SK-N-SH treated with all-trans-retinoic acid at 6 μM for 48 hours (cell line): Measurements from ENCODE around the gene RPS15A.

Experiments
- ATAC-seq: fragments of 200-7000 bp; cut with Tn5 transposase; 3 replicates; pipeline ENCODE4 v1.9.1; 2020; ENCODE audit warnings: mild to moderate bottlenecking, moderate library complexity
- ARNTL ChIP-seq: fragments of 450-650 bp; formaldehyde crosslinking; IDR thresholded peaks from 2 replicates; pipeline ENCODE4 v1.5.0; 2020; ENCODE audit warnings: low read depth, mild to moderate bottlenecking, moderate library complexity, borderline replicate concordance
- BACH2 ChIP-seq: fragments of 250-450 bp; sonication (Bioruptor Pico); IDR thresholded peaks from 2 replicates; pipeline ENCODE4 v1.9.0; 2021; ENCODE audit warnings: mild to moderate bottlenecking, borderline replicate concordance
- CSDC2 ChIP-seq: fragments of 250-450 bp; sonication (Bioruptor Pico); IDR thresholded peaks from 2 replicates; pipeline ENCODE4 v1.5.0; 2020; ENCODE audit warnings: mild to moderate bottlenecking, moderate library complexity
- ESRRG ChIP-seq: fragments of 250-450 bp; sonication (Bioruptor Pico); IDR thresholded peaks from 2 replicates; pipeline ENCODE4 v1.6.1; 2021; ENCODE audit warnings: mild to moderate bottlenecking
- GLIS3 ChIP-seq: fragments of 250-450 bp; sonication (Bioruptor Pico); IDR thresholded peaks from 2 replicates; pipeline ENCODE4 v1.5.0; 2020; ENCODE audit warnings: mild to moderate bottlenecking, moderate library complexity
- ISL1 ChIP-seq: fragments of 250-450 bp; sonication (Bioruptor Pico); IDR thresholded peaks from 2 replicates; pipeline ENCODE4 v2.1.2; 2022; ENCODE audit warnings: mild to moderate bottlenecking, moderate library complexity
- OSR1 ChIP-seq: fragments of 250-450 bp; sonication (Bioruptor Pico); IDR thresholded peaks from 2 replicates; pipeline ENCODE4 v1.8.0; 2022; ENCODE audit warnings: moderate library complexity, mild to moderate bottlenecking, inconsistent platforms
- PPARA ChIP-seq: fragments of 250-450 bp; sonication (Bioruptor Pico); IDR thresholded peaks from 2 replicates; pipeline ENCODE4 v1.5.0; 2020; ENCODE audit warnings: mild to moderate bottlenecking, borderline replicate concordance
- RARB ChIP-seq: fragments of 250-450 bp; sonication (Bioruptor Pico); IDR thresholded peaks from 2 replicates; pipeline ENCODE4 v1.8.0; 2021; ENCODE audit warnings: mild to moderate bottlenecking, moderate library complexity
- SNAI2 ChIP-seq: fragments of 250-450 bp; sonication (Bioruptor Pico); IDR thresholded peaks from 2 replicates; pipeline ENCODE4 v1.5.0; 2020; ENCODE audit warnings: mild to moderate bottlenecking, moderate library complexity
- TCF4 ChIP-seq: fragments of 250-450 bp; sonication (Bioruptor Pico); IDR thresholded peaks from 2 replicates; pipeline ENCODE4 v1.8.0; 2021; ENCODE audit warnings: mild to moderate bottlenecking, moderate library complexity, borderline replicate concordance
- TOX ChIP-seq: fragments of 250-450 bp; sonication (Bioruptor Pico); IDR thresholded peaks from 2 replicates; pipeline ENCODE4 v1.8.0; 2021; ENCODE audit warnings: mild to moderate bottlenecking, moderate library complexity, borderline replicate concordance
- ZFP3 ChIP-seq: fragments of 250-450 bp; sonication (Bioruptor Pico); IDR thresholded peaks from 2 replicates; pipeline ENCODE4 v1.5.0; 2020; ENCODE audit warnings: mild to moderate bottlenecking, moderate library complexity
- ZFP30 ChIP-seq: fragments of 450-650 bp; formaldehyde crosslinking; IDR thresholded peaks from 2 replicates; pipeline ENCODE4 v1.5.0; 2022; ENCODE audit warnings: mild to moderate bottlenecking, moderate library complexity
- TF ChIP-seq, protein P1 (sequence below): fragments of 250-450 bp; sonication (Bioruptor Pico); IDR thresholded peaks from 2 replicates; pipeline ENCODE4 v1.8.0; 2021; ENCODE audit warnings: low read depth, mild to moderate bottlenecking, moderate library complexity, borderline replicate concordance
- TF ChIP-seq, protein P2 (sequence below): fragments of 250-450 bp; sonication (Bioruptor Pico); IDR thresholded peaks from 2 replicates; pipeline ENCODE4 v1.8.0; 2020; ENCODE audit warnings: mild to moderate bottlenecking, moderate library complexity, borderline replicate concordance
- TF ChIP-seq, protein P3 (sequence below): fragments of 250-450 bp; sonication (Bioruptor Pico); IDR thresholded peaks from 2 replicates; pipeline ENCODE4 v1.5.1; 2021; ENCODE audit warnings: mild to moderate bottlenecking, moderate library complexity
- TF ChIP-seq, protein P4 (sequence below): fragments of 250-450 bp; sonication (Bioruptor Pico); IDR thresholded peaks from 2 replicates; pipeline ENCODE4 v1.5.1; 2020; ENCODE audit warnings: low read depth, mild to moderate bottlenecking, moderate library complexity
- TF ChIP-seq, protein P5 (sequence below): fragments of 250-450 bp; sonication (Bioruptor Pico); IDR thresholded peaks from 2 replicates; pipeline ENCODE4 v1.5.0; 2020; ENCODE audit warnings: mild to moderate bottlenecking, moderate library complexity

Gene RPS15A

DNA sequence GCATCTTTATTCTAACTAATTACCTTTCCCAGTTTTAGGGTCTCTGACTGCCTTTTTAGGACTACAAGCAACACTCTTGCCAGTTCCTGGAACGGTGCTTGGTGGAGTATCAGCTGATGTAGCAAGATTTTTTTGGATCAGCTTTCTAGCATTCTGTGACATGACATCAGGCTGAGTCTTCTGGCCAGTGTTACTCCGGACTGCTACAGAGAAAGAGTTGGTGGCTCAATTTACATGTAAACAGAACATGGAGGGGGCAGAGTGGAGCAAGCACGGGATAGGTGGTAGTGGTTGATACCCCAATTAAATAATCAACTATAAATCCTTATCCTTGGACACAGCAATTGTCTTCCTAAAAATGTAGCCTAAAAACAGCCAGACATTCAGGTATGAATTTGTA is 21.8 kb upstream of the RPS15A start:
- TF ChIP-seq RARB: no peak
- TF ChIP-seq ZFP30 (CRISPR knock-in tag): no peak
- TF ChIP-seq, protein P1, sequence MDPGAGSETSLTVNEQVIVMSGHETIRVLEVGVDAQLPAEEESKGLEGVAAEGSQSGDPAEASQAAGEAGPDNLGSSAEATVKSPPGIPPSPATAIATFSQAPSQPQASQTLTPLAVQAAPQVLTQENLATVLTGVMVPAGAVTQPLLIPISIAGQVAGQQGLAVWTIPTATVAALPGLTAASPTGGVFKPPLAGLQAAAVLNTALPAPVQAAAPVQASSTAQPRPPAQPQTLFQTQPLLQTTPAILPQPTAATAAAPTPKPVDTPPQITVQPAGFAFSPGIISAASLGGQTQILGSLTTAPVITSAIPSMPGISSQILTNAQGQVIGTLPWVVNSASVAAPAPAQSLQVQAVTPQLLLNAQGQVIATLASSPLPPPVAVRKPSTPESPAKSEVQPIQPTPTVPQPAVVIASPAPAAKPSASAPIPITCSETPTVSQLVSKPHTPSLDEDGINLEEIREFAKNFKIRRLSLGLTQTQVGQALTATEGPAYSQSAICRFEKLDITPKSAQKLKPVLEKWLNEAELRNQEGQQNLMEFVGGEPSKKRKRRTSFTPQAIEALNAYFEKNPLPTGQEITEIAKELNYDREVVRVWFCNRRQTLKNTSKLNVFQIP: no peak
- TF ChIP-seq, protein P2, sequence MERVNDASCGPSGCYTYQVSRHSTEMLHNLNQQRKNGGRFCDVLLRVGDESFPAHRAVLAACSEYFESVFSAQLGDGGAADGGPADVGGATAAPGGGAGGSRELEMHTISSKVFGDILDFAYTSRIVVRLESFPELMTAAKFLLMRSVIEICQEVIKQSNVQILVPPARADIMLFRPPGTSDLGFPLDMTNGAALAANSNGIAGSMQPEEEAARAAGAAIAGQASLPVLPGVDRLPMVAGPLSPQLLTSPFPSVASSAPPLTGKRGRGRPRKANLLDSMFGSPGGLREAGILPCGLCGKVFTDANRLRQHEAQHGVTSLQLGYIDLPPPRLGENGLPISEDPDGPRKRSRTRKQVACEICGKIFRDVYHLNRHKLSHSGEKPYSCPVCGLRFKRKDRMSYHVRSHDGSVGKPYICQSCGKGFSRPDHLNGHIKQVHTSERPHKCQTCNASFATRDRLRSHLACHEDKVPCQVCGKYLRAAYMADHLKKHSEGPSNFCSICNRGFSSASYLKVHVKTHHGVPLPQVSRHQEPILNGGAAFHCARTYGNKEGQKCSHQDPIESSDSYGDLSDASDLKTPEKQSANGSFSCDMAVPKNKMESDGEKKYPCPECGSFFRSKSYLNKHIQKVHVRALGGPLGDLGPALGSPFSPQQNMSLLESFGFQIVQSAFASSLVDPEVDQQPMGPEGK (CRISPR knock-in tag): no peak
- TF ChIP-seq BACH2: no peak
- TF ChIP-seq ZFP3: no peak
- no peak for TF ChIP-seq CSDC2 (CRISPR knock-in tag)
- no peak for TF ChIP-seq ESRRG (CRISPR knock-in tag)
- ATAC-seq: no peak

DNA sequence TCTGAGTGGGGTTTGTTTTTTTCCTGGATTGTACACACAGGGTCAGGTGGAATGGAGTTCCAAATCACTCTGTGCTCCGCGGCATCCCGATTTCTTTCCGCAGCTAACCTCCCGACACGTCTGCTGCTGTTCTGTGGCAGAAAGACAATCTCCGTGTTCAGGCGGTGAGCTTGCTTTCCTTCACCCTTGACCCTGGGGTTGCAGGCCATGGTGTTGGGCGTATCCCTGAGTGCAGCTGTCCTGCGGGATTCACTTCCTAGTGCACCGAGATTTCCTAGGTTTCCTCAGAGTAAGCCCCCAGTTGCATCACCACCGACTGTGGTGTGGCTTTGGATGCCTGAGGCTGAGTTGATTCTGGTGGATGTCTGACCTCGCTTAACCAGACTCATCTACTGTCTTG is 19.0 kb upstream of the RPS15A start:
- no peak for TF ChIP-seq ESRRG (CRISPR knock-in tag)
- no peak for ATAC-seq

DNA sequence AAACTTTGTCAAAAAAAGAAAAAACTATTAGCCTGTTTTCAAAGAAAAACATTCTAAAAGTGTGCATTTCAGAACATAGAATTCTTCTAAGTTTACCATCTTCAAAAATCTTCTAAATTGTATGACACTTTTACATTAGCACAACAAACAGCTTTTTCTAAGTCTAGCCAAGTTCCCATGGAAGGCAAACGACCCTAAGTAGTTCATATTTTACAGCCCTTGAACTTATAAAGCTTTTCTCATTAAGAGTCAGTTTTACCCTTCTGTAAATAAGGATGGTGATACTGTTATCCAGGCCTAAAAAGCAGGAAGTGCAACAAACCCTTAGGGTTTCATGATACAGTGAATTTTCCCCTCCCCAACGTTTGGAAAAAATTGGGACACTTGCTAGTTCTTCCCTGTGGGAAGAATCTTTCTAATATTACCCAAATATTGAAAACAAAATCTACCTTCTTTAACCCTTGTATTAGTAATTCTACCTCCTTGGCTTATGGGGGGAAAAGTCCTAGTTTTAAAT is 15.2 kb upstream of the RPS15A start:
- no peak for TF ChIP-seq TCF4 (CRISPR knock-in tag)
- TF ChIP-seq ZFP30 (CRISPR knock-in tag): no peak
- no peak for TF ChIP-seq ZFP3
- no peak for TF ChIP-seq ISL1
- TF ChIP-seq GLIS3 (CRISPR knock-in tag): no peak
- no peak for TF ChIP-seq PPARA (CRISPR knock-in tag)
- TF ChIP-seq ARNTL (CRISPR knock-in tag): no peak
- no peak for TF ChIP-seq RARB
- TF ChIP-seq, protein P3, sequence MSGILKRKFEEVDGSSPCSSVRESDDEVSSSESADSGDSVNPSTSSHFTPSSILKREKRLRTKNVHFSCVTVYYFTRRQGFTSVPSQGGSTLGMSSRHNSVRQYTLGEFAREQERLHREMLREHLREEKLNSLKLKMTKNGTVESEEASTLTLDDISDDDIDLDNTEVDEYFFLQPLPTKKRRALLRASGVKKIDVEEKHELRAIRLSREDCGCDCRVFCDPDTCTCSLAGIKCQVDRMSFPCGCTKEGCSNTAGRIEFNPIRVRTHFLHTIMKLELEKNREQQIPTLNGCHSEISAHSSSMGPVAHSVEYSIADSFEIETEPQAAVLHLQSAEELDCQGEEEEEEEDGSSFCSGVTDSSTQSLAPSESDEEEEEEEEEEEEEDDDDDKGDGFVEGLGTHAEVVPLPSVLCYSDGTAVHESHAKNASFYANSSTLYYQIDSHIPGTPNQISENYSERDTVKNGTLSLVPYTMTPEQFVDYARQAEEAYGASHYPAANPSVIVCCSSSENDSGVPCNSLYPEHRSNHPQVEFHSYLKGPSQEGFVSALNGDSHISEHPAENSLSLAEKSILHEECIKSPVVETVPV (CRISPR knock-in tag): no peak
- no peak for TF ChIP-seq ESRRG (CRISPR knock-in tag)
- TF ChIP-seq TOX (CRISPR knock-in tag): no peak
- no peak for TF ChIP-seq OSR1 (CRISPR knock-in tag)
- TF ChIP-seq, protein P2 (CRISPR knock-in tag): no peak
- TF ChIP-seq BACH2: no peak
- TF ChIP-seq, protein P4, sequence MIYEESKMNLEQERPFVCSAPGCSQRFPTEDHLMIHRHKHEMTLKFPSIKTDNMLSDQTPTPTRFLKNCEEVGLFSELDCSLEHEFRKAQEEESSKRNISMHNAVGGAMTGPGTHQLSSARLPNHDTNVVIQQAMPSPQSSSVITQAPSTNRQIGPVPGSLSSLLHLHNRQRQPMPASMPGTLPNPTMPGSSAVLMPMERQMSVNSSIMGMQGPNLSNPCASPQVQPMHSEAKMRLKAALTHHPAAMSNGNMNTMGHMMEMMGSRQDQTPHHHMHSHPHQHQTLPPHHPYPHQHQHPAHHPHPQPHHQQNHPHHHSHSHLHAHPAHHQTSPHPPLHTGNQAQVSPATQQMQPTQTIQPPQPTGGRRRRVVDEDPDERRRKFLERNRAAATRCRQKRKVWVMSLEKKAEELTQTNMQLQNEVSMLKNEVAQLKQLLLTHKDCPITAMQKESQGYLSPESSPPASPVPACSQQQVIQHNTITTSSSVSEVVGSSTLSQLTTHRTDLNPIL (CRISPR knock-in tag): no peak
- no peak for TF ChIP-seq SNAI2
- TF ChIP-seq, protein P1: no peak
- TF ChIP-seq, protein P5, sequence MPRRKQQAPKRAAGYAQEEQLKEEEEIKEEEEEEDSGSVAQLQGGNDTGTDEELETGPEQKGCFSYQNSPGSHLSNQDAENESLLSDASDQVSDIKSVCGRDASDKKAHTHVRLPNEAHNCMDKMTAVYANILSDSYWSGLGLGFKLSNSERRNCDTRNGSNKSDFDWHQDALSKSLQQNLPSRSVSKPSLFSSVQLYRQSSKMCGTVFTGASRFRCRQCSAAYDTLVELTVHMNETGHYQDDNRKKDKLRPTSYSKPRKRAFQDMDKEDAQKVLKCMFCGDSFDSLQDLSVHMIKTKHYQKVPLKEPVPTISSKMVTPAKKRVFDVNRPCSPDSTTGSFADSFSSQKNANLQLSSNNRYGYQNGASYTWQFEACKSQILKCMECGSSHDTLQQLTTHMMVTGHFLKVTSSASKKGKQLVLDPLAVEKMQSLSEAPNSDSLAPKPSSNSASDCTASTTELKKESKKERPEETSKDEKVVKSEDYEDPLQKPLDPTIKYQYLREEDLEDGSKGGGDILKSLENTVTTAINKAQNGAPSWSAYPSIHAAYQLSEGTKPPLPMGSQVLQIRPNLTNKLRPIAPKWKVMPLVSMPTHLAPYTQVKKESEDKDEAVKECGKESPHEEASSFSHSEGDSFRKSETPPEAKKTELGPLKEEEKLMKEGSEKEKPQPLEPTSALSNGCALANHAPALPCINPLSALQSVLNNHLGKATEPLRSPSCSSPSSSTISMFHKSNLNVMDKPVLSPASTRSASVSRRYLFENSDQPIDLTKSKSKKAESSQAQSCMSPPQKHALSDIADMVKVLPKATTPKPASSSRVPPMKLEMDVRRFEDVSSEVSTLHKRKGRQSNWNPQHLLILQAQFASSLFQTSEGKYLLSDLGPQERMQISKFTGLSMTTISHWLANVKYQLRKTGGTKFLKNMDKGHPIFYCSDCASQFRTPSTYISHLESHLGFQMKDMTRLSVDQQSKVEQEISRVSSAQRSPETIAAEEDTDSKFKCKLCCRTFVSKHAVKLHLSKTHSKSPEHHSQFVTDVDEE: no peak
- no peak for TF ChIP-seq CSDC2 (CRISPR knock-in tag)
- no peak for ATAC-seq
